Neural cell (in vitro differentiated cells): ENCODE measurements around the gene KIAA0513.

Experiments used
- CTCF ChIP-seq: fragments of 450-650 bp; IDR thresholded peaks from 2 replicates; pipeline ENCODE4 v1.5.1; 2014; ENCODE audit warnings: antibody characterized with exemption, mild to moderate bottlenecking, moderate library complexity; ENCODE audit not compliant: poor library complexity, severe bottlenecking
- SMC3 ChIP-seq: fragments of 450-650 bp; conservative IDR thresholded peaks from 2 replicates; pipeline ENCODE4 v1.6.1; 2014; ENCODE audit warnings: antibody characterized with exemption, mild to moderate bottlenecking, moderate library complexity; ENCODE audit not compliant: poor library complexity
- TAF1 ChIP-seq: IDR thresholded peaks from 2 replicates; pipeline ENCODE4 v1.6.1; 2012; ENCODE audit warnings: low read depth
- TF ChIP-seq, protein P1 (sequence below): IDR thresholded peaks from 2 replicates; pipeline ENCODE4 v1.6.1; 2012; ENCODE audit warnings: borderline replicate concordance

- no peak for TF ChIP-seq CTCF
- TF ChIP-seq, protein P1, sequence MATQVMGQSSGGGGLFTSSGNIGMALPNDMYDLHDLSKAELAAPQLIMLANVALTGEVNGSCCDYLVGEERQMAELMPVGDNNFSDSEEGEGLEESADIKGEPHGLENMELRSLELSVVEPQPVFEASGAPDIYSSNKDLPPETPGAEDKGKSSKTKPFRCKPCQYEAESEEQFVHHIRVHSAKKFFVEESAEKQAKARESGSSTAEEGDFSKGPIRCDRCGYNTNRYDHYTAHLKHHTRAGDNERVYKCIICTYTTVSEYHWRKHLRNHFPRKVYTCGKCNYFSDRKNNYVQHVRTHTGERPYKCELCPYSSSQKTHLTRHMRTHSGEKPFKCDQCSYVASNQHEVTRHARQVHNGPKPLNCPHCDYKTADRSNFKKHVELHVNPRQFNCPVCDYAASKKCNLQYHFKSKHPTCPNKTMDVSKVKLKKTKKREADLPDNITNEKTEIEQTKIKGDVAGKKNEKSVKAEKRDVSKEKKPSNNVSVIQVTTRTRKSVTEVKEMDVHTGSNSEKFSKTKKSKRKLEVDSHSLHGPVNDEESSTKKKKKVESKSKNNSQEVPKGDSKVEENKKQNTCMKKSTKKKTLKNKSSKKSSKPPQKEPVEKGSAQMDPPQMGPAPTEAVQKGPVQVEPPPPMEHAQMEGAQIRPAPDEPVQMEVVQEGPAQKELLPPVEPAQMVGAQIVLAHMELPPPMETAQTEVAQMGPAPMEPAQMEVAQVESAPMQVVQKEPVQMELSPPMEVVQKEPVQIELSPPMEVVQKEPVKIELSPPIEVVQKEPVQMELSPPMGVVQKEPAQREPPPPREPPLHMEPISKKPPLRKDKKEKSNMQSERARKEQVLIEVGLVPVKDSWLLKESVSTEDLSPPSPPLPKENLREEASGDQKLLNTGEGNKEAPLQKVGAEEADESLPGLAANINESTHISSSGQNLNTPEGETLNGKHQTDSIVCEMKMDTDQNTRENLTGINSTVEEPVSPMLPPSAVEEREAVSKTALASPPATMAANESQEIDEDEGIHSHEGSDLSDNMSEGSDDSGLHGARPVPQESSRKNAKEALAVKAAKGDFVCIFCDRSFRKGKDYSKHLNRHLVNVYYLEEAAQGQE: no peak
- no peak for TF ChIP-seq TAF1
- TF ChIP-seq SMC3: no peak
Observed at GRCh38 chr16:85098565-85098964, 71.0 kb downstream of the KIAA0513 start.
